IMR-90 (cell line): ENCODE data around the gene STK17A. TPM values are rescaled to one million over a fixed set of nuclear protein-coding genes. Genes with fewer than 3 reads are reported as not detected.
A peak's percentile ranks its signal among the peaks of the same experiment; 100 is the strongest.

Experiments
- ATAC-seq: fragments of 200-7000 bp; cut with Tn5 transposase; 2 replicates; pipeline ENCODE4 v1.9.1; 2020; ENCODE audit warnings: low read depth, mild to moderate bottlenecking, moderate library complexity
- BruUV-seq: library from RNA; stranded (reverse); fragments of 400-500 nt; replicated peaks from 2 replicates; lab custom pipeline; 2021; lab: Mats Ljungman, UMichigan
- CTCF ChIA-PET: fragments of 300-600 bp; formaldehyde crosslinking; extraction: SDS; loops from one replicate; lab custom pipeline; 2021; ENCODE audit warnings: antibody characterized with exemption; lab: Yijun Ruan, JAX
- POLR2A ChIA-PET: fragments of 300-600 bp; sonication (Branson Sonifier 250); formaldehyde crosslinking; loops from one replicate; lab custom pipeline; 2022; ENCODE audit warnings: antibody characterized with exemption; ENCODE audit not compliant: unreplicated experiment; lab: Charles Lee
- DNase-seq: peaks from one replicate; pipeline ENCODE4 v3.0.0; 2013
- H2AFZ ChIP-seq: replicated peaks from 2 replicates; pipeline ENCODE3; 2013; ENCODE audit warnings: low read length, mild to moderate bottlenecking; ENCODE audit not compliant: poor library complexity
- H2AK5ac ChIP-seq: 2 replicates; pipeline ENCODE4 v1.6.1; 2013; ENCODE audit warnings: low read depth, low read length, inconsistent platforms
- H2AK9ac ChIP-seq: replicated peaks from 2 replicates; pipeline ENCODE3; 2013; ENCODE audit warnings: mild to moderate bottlenecking, low read depth, low read length, moderate library complexity; ENCODE audit not compliant: poor library complexity
- H2BK120ac ChIP-seq: 2 replicates; pipeline ENCODE4 v1.6.1; 2013; ENCODE audit warnings: low read depth, low read length, inconsistent platforms
- H2BK15ac ChIP-seq: 3 replicates; pipeline ENCODE4 v1.6.1; 2013; ENCODE audit warnings: low read depth, low read length, inconsistent platforms
- H2BK20ac ChIP-seq: 2 replicates; pipeline ENCODE4 v1.6.1; 2013; ENCODE audit warnings: low read depth, mild to moderate bottlenecking, inconsistent platforms, low read length, moderate library complexity
- H2BK5ac ChIP-seq: 2 replicates; pipeline ENCODE4 v1.6.1; 2013; ENCODE audit warnings: mild to moderate bottlenecking, low read depth, low read length, inconsistent platforms; ENCODE audit not compliant: poor library complexity, severe bottlenecking
- H3K14ac ChIP-seq: replicated peaks from 2 replicates; pipeline ENCODE4 v1.6.1; 2013; ENCODE audit warnings: low read depth, low read length, inconsistent platforms
- H3K18ac ChIP-seq: 2 replicates; pipeline ENCODE4 v1.6.1; 2013; ENCODE audit warnings: low read depth, low read length, control low read depth
- H3K23ac ChIP-seq: 2 replicates; pipeline ENCODE4 v1.6.1; 2013; ENCODE audit warnings: low read depth, low read length, inconsistent platforms
- H3K27ac ChIP-seq: 2 replicates; pipeline ENCODE4 v1.5.1; 2013; ENCODE audit warnings: mild to moderate bottlenecking, control low read depth, low read length; ENCODE audit not compliant: insufficient read depth
- H3K27me3 ChIP-seq: 2 replicates; pipeline ENCODE4 v1.6.1; 2013; ENCODE audit warnings: low read length; ENCODE audit not compliant: control insufficient read depth, insufficient read depth
- H3K36me3 ChIP-seq: 2 replicates; pipeline ENCODE4 v1.6.1; 2013; ENCODE audit warnings: low read length, mixed read lengths; ENCODE audit not compliant: control insufficient read depth, insufficient read depth
- H3K4ac ChIP-seq: 2 replicates; pipeline ENCODE4 v1.6.1; 2013; ENCODE audit warnings: low read depth, low read length, inconsistent platforms
- H3K4me1 ChIP-seq: 2 replicates; pipeline ENCODE4 v1.6.1; 2013; ENCODE audit warnings: low read length, mixed read lengths; ENCODE audit not compliant: control insufficient read depth, insufficient read depth
- H3K4me2 ChIP-seq: 2 replicates; pipeline ENCODE4 v1.6.1; 2013; ENCODE audit warnings: low read depth, mild to moderate bottlenecking, control low read depth, low read length, moderate library complexity
- H3K4me3 ChIP-seq: 2 replicates; pipeline ENCODE4 v1.5.1; 2013; ENCODE audit warnings: low read depth, mild to moderate bottlenecking, control low read depth, low read length, moderate library complexity; ENCODE audit not compliant: insufficient read depth
- H3K56ac ChIP-seq: 2 replicates; pipeline ENCODE4 v1.6.1; 2013; ENCODE audit warnings: low read length, inconsistent platforms; ENCODE audit not compliant: insufficient read depth; ENCODE audit errors: extremely low read depth
- H3K79me1 ChIP-seq, 2 experiments: 2 replicates each; pipeline ENCODE4 v1.6.1; 2013; ENCODE audit warnings: low read length in 2 of 2, inconsistent platforms in 1 of 2, low read depth in 1 of 2
- H3K9ac ChIP-seq: 2 replicates; pipeline ENCODE4 v1.6.1; 2013; ENCODE audit warnings: low read depth, low read length, control low read depth
- H3K9me1 ChIP-seq: 2 replicates; pipeline ENCODE4 v1.6.1; 2013; ENCODE audit warnings: low read length, inconsistent platforms; ENCODE audit not compliant: insufficient read depth
- H3K9me3 ChIP-seq: 2 replicates; pipeline ENCODE4 v1.6.1; 2013; ENCODE audit warnings: low read length; ENCODE audit not compliant: control insufficient read depth, insufficient read depth
- H4K20me1 ChIP-seq: 2 replicates; pipeline ENCODE4 v1.6.1; 2013; ENCODE audit warnings: low read length, inconsistent platforms; ENCODE audit not compliant: insufficient read depth
- H4K5ac ChIP-seq: 2 replicates; pipeline ENCODE4 v1.6.1; 2013; ENCODE audit warnings: mild to moderate bottlenecking, low read depth, low read length, control low read depth
- H4K8ac ChIP-seq, 2 experiments: 2 replicates each; pipeline ENCODE4 v1.6.1; 2013; ENCODE audit warnings: low read depth in 2 of 2, low read length in 2 of 2, control low read depth in 1 of 2, inconsistent platforms in 1 of 2
- H4K91ac ChIP-seq: 2 replicates; pipeline ENCODE4 v1.6.1; 2013; ENCODE audit warnings: low read depth, low read length, inconsistent platforms; ENCODE audit not compliant: insufficient read depth
- POLR2A ChIP-seq: IDR thresholded peaks from 2 replicates; pipeline ENCODE4 v1.6.1; 2012; ENCODE audit warnings: mild to moderate bottlenecking, low read depth, low read length
- WGBS, 2 experiments: methylation state at CpG; one replicate each; pipeline versions ENCODE4 v1.1.5 to v1.1.7; 2013; ENCODE audit warnings: missing lambda C conversion rate in 2 of 2; ENCODE audit not compliant: insufficient read length in 1 of 2; ENCODE audit errors: extremely low coverage in 2 of 2; 5-methylcytosine and 5-hydroxymethylcytosine counted together
- dilution Hi-C: fragments of 300-500 bp; cut with HindIII; formaldehyde crosslinking; loops from one replicate; pipeline ENCODE4 v1.14.3; 2018; ENCODE audit warnings: low sequenced_read_pairs; ENCODE audit not compliant: unreplicated experiment
- in situ Hi-C: fragments of 300-500 bp; cut with MboI; formaldehyde crosslinking; loops from 3 replicates; pipeline ENCODE4 v1.14.3; 2019; ENCODE audit warnings: low sequenced_read_pairs, inconsistent platforms, mixed read lengths
- intact Hi-C: fragments of 100-400 bp; cut with micrococcal nuclease; formaldehyde crosslinking; loops from 2 replicates; pipeline ENCODE4 v1.10.0; 2022
- polyA plus RNA-seq, 3 experiments: library from polyadenylated mRNA; depleted of rRNA; stranded (reverse); fragments of >200 nt; gene quantifications; 2 replicates each; pipeline ENCODE4 v1.2.3, GENCODE V29; 2012; ENCODE audit warnings: low replicate concordance in 1 of 3
- total RNA-seq: library from RNA; depleted of rRNA; stranded (reverse); fragments of >200 nt; gene quantifications from 2 replicates; pipeline ENCODE4 v1.2.3, GENCODE V29; 2012
- TF ChIP-seq, protein P1 (sequence below): fragments of 150-350 bp; IDR thresholded peaks from 2 replicates; pipeline ENCODE4 v1.6.1; 2017; ENCODE audit warnings: mild to moderate bottlenecking, antibody characterized with exemption, low read length, low read depth

STK17A gene
- total and polyA plus RNA-seq, 2 of the 4 experiments (the other 2 are of a cell fraction) = 40.5 to 50.5 TPM

GRCh38 chr7:43637114-43637806 lies 54.4 kb downstream of the STK17A start:
- H3K27ac ChIP-seq = no peak overlapping the region
- ATAC-seq (peak; percentile 35), DNase-seq (peak; percentile 73)
- in situ Hi-C loops = no loop called here
- H3K9me3 ChIP-seq = no peaks in the 10 kb centered on the region
- WGBS, 2 experiments = 17% methylated on average over 1 of the region's 4 CpGs; no CpG with 5 or more reads in 1 of the 2 experiments
- no peak overlapping the region for H2AK9ac ChIP-seq
- H4K91ac ChIP-seq = no peak overlapping the region
- H3K4ac ChIP-seq = no peak overlapping the region
- no peak overlapping the region for H2BK15ac ChIP-seq
- 0 out of 2 replicates have a peak, but pooled peaks have one; percentile 16 for TF ChIP-seq POLR2A
- TF ChIP-seq, protein P1, sequence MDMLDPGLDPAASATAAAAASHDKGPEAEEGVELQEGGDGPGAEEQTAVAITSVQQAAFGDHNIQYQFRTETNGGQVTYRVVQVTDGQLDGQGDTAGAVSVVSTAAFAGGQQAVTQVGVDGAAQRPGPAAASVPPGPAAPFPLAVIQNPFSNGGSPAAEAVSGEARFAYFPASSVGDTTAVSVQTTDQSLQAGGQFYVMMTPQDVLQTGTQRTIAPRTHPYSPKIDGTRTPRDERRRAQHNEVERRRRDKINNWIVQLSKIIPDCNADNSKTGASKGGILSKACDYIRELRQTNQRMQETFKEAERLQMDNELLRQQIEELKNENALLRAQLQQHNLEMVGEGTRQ = no peak
- dilution Hi-C loops = no loop called here
- intact Hi-C loops = no loop called here
- no peaks in the 10 kb centered on the region for H3K27me3 ChIP-seq
- ChIA-PET CTCF (no interaction called here), POLR2A (interaction anchor here (0.6 to 1.1 kb wide), 4 partner anchors 11 to 63 kb away, joined by 3 to 6 read pairs (median 4); no protein-coding TSS in a partner anchor)
- peaks cover 15% of the 10 kb centered on the region; the same call in 1 of the 2 replicates for H3K9me1 ChIP-seq
- H2BK5ac ChIP-seq = peak overlapping the region; percentile 18
- no peak overlapping the region for H3K4me3 ChIP-seq
- H3K14ac ChIP-seq = 0 out of 2 replicates have a peak overlapping the region, but pooled peaks have one; percentile 11
- no peak overlapping the region for H2AK5ac ChIP-seq
- no peak overlapping the region; a peak in 1 of 4 replicates for H4K8ac ChIP-seq
- no peak overlapping the region for H3K56ac ChIP-seq
- H2BK120ac ChIP-seq = no peak overlapping the region
- H3K36me3 ChIP-seq = peaks cover 36% of the 10 kb centered on the region
- peak overlapping the region; percentile 5; the same call in 1 of the 2 replicates for H2BK20ac ChIP-seq
- no peak overlapping the region for H3K4me2 ChIP-seq
- H3K9ac ChIP-seq = no peak overlapping the region
- H2AFZ ChIP-seq = no peak overlapping the region
- H4K5ac ChIP-seq = no peak overlapping the region
- H4K20me1 ChIP-seq = no peaks in the 10 kb centered on the region
- H3K18ac ChIP-seq = no peak overlapping the region
- no TSS peak for BruUV-seq
- peaks cover 24% of the 10 kb centered on the region for H3K4me1 ChIP-seq
- no peak overlapping the region for H3K23ac ChIP-seq
- peaks cover 23 to 76% of the 10 kb centered on the region in 2 experiments for H3K79me1 ChIP-seq
